SU-DHL-6 (cell line): ENCODE results near the gene STX3.
"Not testable (repeated sequence)": the region's sequence is repeated elsewhere in the genome, so short reads cannot be mapped to it uniquely, and the experiment has no call there.

Experiments used
- H2AFZ ChIP-seq: fragments of 200-600 bp; sonication (generic); 2 replicates; pipeline ENCODE4 v1.6.1; 2014; ENCODE audit warnings: low read depth, mild to moderate bottlenecking, moderate library complexity, mixed read lengths, antibody characterized with exemption, low read length; ENCODE audit not compliant: severe bottlenecking
- H3F3A ChIP-seq: fragments of 200-600 bp; shearing (Covaris generic); 2 replicates; pipeline ENCODE4 v1.6.0; 2016; ENCODE audit warnings: antibody characterized with exemption, mild to moderate bottlenecking; ENCODE audit not compliant: insufficient read depth
- H3K27ac ChIP-seq: fragments of 200-600 bp; sonication (generic); 2 replicates; pipeline ENCODE4 v1.5.1; 2016; ENCODE audit warnings: low read depth, mild to moderate bottlenecking, low read length, moderate library complexity, mixed read lengths
- H3K27me3 ChIP-seq: fragments of 200-600 bp; sonication (generic), shearing (Covaris generic); 2 replicates; pipeline ENCODE4 v1.6.0; 2014; ENCODE audit warnings: mild to moderate bottlenecking, low read length
- H3K36me3 ChIP-seq: fragments of 200-600 bp; sonication (generic); 2 replicates; pipeline ENCODE4 v1.6.1; 2014; ENCODE audit warnings: mild to moderate bottlenecking, low read length, mixed read lengths
- H3K4me2 ChIP-seq: fragments of 300-600, 200-600 bp; shearing (Covaris generic), sonication (generic); 2 replicates; pipeline ENCODE4 v1.6.0; 2014; ENCODE audit warnings: low read length, low read depth, mild to moderate bottlenecking; ENCODE audit not compliant: poor library complexity, severe bottlenecking
- H3K4me3 ChIP-seq: fragments of 200-600 bp; sonication (generic); 2 replicates; pipeline ENCODE4 v1.5.1; 2014; ENCODE audit warnings: antibody characterized with exemption, low read length, mild to moderate bottlenecking, mixed read lengths; ENCODE audit not compliant: insufficient read depth, poor library complexity, severe bottlenecking
- H3K79me2 ChIP-seq: fragments of 200-600 bp; sonication (generic); 2 replicates; pipeline ENCODE4 v1.6.1; 2014; ENCODE audit warnings: mild to moderate bottlenecking, low read length, moderate library complexity; ENCODE audit not compliant: insufficient read depth
- H3K9ac ChIP-seq: fragments of 200-600 bp; sonication (generic); 2 replicates; pipeline ENCODE4 v1.7.0; 2014; ENCODE audit warnings: mild to moderate bottlenecking, low read length
- H3K9me2 ChIP-seq: fragments of 200-600 bp; sonication (generic); replicated peaks from 2 replicates; pipeline ENCODE4 v1.6.1; 2014; ENCODE audit warnings: low read length; ENCODE audit not compliant: insufficient read depth
- H3K9me3 ChIP-seq: fragments of 200-600 bp; sonication (generic); 2 replicates; pipeline ENCODE4 v1.6.1; 2014; ENCODE audit warnings: low read length, mixed read lengths; ENCODE audit not compliant: insufficient read depth
- H4K20me1 ChIP-seq: fragments of 200-600 bp; sonication (generic); 2 replicates; pipeline ENCODE4 v1.6.1; 2014; ENCODE audit warnings: low read depth, mild to moderate bottlenecking, antibody characterized with exemption, low read length, moderate library complexity, mixed read lengths
- CTCF ChIP-seq: fragments of 200-600 bp; sonication (generic); IDR thresholded peaks from one replicate; pipeline ENCODE4 v1.5.1; 2017; ENCODE audit warnings: antibody characterized with exemption, mild to moderate bottlenecking, low read length, moderate library complexity; ENCODE audit not compliant: insufficient read depth, poor library complexity, severe bottlenecking
- EZH2phosphoT487 ChIP-seq: fragments of 200-600 bp; sonication (generic), shearing (Covaris generic); conservative IDR thresholded peaks from 2 replicates; pipeline ENCODE4 v1.6.1; 2018; ENCODE audit warnings: mild to moderate bottlenecking, antibody characterized with exemption, low read length, moderate library complexity, mixed read lengths

STX3 gene

GRCh38 chr11:59814021-59814420 is 58.8 kb downstream of the STX3 start:
- Histone ChIP-seq H3K9me3 (no peaks in the 10 kb centered on the region), H2AFZ (no peak overlapping the region), H3K9me2 (no peaks in the 10 kb centered on the region), H3K36me3 (no peaks in the 10 kb centered on the region), H3F3A (peaks cover 1% of the 10 kb centered on the region; the same call in 1 of the 2 replicates), H4K20me1 (no peaks in the 10 kb centered on the region), H3K27ac (no peak overlapping the region), H3K79me2 (peaks cover 14% of the 10 kb centered on the region; the same call in 1 of the 2 replicates), H3K27me3 (no peaks in the 10 kb centered on the region), H3K9ac (no peak overlapping the region), H3K4me3 (no peak overlapping the region), H3K4me2 (no peak overlapping the region)
- TF ChIP-seq EZH2phosphoT487 (no peak), CTCF (no peak)

- Histone ChIP-seq H3K9me2 (no peaks in the 10 kb centered on the region), H3K4me3 (no peak overlapping the region)
Observed at GRCh38 chr11:59815754-59816153, 60.6 kb downstream of the STX3 start.

GRCh38 chr11:59816434-59816833 is 61.3 kb downstream of the STX3 start:
- not testable (repeated sequence) for H3K4me2 ChIP-seq, H3K27me3 ChIP-seq, H3K36me3 ChIP-seq, H4K20me1 ChIP-seq, H3K9ac ChIP-seq, H3K9me2 ChIP-seq, H2AFZ ChIP-seq, H3K9me3 ChIP-seq, H3F3A ChIP-seq, H3K79me2 ChIP-seq, H3K4me3 ChIP-seq, H3K27ac ChIP-seq

More at GRCh38 chr11:59815754-59816153, 60.6 kb downstream of the STX3 start:
- TF ChIP-seq EZH2phosphoT487: no peak
- no peak for TF ChIP-seq CTCF
- H3K9ac ChIP-seq: no peak overlapping the region
- H3K9me3 ChIP-seq: no peaks in the 10 kb centered on the region
- H3K27me3 ChIP-seq: no peaks in the 10 kb centered on the region
- H3K79me2 ChIP-seq: no peaks in the 10 kb centered on the region
- no peaks in the 10 kb centered on the region for H3K36me3 ChIP-seq
- no peak overlapping the region for H3K27ac ChIP-seq
- no peak overlapping the region for H2AFZ ChIP-seq
- no peak overlapping the region for H3K4me2 ChIP-seq
- H3F3A ChIP-seq: no peaks in the 10 kb centered on the region
- no peaks in the 10 kb centered on the region for H4K20me1 ChIP-seq

- Histone ChIP-seq H3K27me3 (no peaks in the 10 kb centered on the region), H3K4me2 (no peak overlapping the region), H3K9ac (no peak overlapping the region), H3K79me2 (no peaks in the 10 kb centered on the region), H3F3A (no peaks in the 10 kb centered on the region), H3K9me3 (no peaks in the 10 kb centered on the region), H4K20me1 (no peaks in the 10 kb centered on the region), H2AFZ (no peak overlapping the region), H3K27ac (no peak overlapping the region), H3K9me2 (no peaks in the 10 kb centered on the region), H3K4me3 (no peak overlapping the region), H3K36me3 (no peaks in the 10 kb centered on the region)
- no peak for TF ChIP-seq CTCF
- TF ChIP-seq EZH2phosphoT487: no peak
Observed at GRCh38 chr11:59818572-59818971, 63.4 kb downstream of the STX3 start.
